ENCODE results near the gene COL6A3. TPM values are rescaled to one million over a fixed set of nuclear protein-coding genes. Genes with fewer than 3 reads are reported as not detected.

COL6A3 gene
- total and polyA plus RNA-seq, 8 donors: 5.0 to 249 (median 17.1) TPM

DNA sequence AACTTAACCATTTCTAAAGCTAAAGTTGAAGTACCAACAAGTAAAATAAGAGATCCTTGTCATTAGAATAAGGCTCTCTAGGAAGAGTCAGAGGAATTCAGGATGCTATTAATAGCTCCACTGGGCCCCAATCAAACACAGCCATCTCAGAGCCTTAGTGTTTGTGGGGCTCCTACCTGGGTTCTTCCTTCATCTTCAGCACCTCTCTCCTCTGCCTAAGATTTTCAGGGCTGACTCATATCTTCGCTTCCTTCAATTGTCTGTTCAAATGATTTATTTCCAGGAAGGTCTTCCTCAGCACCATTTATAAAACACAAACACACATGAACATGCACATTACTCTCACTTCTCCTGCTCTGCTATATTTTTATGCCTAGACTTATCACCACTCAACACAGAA, 119.5 kb downstream of the COL6A3 start:
- TF ChIP-seq, protein P1, sequence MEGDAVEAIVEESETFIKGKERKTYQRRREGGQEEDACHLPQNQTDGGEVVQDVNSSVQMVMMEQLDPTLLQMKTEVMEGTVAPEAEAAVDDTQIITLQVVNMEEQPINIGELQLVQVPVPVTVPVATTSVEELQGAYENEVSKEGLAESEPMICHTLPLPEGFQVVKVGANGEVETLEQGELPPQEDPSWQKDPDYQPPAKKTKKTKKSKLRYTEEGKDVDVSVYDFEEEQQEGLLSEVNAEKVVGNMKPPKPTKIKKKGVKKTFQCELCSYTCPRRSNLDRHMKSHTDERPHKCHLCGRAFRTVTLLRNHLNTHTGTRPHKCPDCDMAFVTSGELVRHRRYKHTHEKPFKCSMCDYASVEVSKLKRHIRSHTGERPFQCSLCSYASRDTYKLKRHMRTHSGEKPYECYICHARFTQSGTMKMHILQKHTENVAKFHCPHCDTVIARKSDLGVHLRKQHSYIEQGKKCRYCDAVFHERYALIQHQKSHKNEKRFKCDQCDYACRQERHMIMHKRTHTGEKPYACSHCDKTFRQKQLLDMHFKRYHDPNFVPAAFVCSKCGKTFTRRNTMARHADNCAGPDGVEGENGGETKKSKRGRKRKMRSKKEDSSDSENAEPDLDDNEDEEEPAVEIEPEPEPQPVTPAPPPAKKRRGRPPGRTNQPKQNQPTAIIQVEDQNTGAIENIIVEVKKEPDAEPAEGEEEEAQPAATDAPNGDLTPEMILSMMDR (IDR thresholded peaks at IDR 0.05): no peak
- H3K9me3 ChIP-seq: no peaks in the 10 kb centered on the region
- H3K36me3 ChIP-seq: no peaks in the 10 kb centered on the region
- H3K27me3 ChIP-seq: peaks cover 0 to 12% (median under 1%) of the 10 kb centered on the region in 4 donors
- intact Hi-C loops (cut with DNase I): no loop called here
- ATAC-seq (no peak), DNase-seq (no peak), FAIRE-seq (no peak)
- no peak overlapping the region for H3K27ac ChIP-seq
- 93 to 95% methylated on average over 1 of the region's 1 CpG for WGBS, 2 donors
- no peak overlapping the region for H3K4me3 ChIP-seq
- peaks cover 4 to 15% (median 12%) of the 10 kb centered on the region in 3 donors for H3K4me1 ChIP-seq

DNA sequence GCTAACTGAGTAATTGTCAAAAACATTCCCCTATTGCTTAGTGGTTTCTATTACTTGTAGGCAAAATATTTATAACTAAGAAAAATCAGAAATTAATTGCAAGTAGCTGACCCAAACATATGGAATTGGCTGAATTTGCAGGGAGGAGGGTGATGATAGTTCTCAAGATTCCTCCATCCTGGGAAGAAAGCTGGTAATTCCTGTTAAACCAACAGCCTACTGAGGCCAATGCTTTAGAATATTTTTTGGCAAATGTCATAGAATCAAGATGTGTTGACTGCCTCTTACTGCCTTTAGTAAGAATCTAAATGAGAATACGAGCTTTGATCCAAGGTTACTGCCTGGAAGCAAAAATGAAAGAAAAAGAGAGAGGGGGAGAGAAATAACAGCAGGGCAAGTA, 120.0 kb downstream of the COL6A3 start:
- FAIRE-seq (no peak), DNase-seq (no peak), ATAC-seq (no peak)
- intact Hi-C loops (cut with DNase I): no loop called here
- peaks cover 0 to 12% (median 1%) of the 10 kb centered on the region in 4 donors for H3K27me3 ChIP-seq
- H3K9me3 ChIP-seq: no peaks in the 10 kb centered on the region
- 63 to 67% methylated on average over 1 of the region's 1 CpG for WGBS, 2 donors
- no peaks in the 10 kb centered on the region for H3K36me3 ChIP-seq
- TF ChIP-seq, protein P1 (IDR thresholded peaks at IDR 0.05): no peak
- no peak overlapping the region for H3K4me3 ChIP-seq
- no peak overlapping the region for H3K27ac ChIP-seq
- peaks cover 4 to 15% (median 12%) of the 10 kb centered on the region in 3 donors for H3K4me1 ChIP-seq

DNA sequence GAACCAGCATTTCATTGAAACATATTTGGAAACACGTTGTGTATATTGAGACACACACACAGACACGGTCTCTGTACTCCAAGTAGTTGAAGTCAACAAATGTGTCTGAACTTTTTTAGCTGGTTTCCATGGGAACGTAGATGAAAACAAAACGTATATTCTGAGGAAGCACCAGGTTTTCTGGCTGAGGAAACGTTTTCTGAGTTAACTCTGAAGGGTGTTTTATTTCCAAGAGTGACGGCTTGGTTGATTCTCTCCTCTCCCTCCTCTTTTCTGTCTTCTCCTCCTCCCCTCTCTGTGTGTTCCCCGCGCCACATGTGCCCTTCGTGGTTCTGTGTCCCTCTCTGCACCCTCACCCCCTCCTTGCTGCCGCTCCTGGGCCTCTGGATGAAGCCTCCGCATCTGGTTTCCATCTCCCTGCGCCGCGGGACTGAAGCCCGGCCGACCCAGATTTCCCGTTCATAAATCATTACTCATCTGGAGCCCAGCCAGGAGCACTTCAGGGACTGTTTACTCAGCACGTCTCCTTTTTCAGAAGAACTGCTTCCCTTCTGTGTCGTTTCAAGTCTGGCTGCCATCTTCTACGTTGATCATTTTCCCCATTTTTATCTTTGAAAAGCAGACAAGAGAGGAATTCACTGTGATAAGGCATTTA, 122.7 kb downstream of the COL6A3 start:
- Histone ChIP-seq H3K9me3 (no peaks in the 10 kb centered on the region), H3K4me3 (peak overlapping the region in 2 of 4 donors; percentile 6 to 8), H3K27ac (peak overlapping the region in 2 of 4 donors; percentile 24 to 55), H3K36me3 (no peaks in the 10 kb centered on the region), H3K4me1 (peaks cover 4 to 15% (median 12%) of the 10 kb centered on the region in 3 donors), H3K27me3 (peaks cover 0 to 18% (median 1%) of the 10 kb centered on the region in 4 donors)
- FAIRE-seq (peak; percentile 94), ATAC-seq (peak; percentile 91 to 94 (median 92)), DNase-seq (peak; percentile 78 to 89 (median 82))
- TF ChIP-seq, protein P1 (IDR thresholded peaks at IDR 0.05): no peak
- intact Hi-C loops (cut with DNase I): no loop called here
- WGBS, 2 donors: 2% methylated on average over 19 to 20 of the region's 20 CpGs

DNA sequence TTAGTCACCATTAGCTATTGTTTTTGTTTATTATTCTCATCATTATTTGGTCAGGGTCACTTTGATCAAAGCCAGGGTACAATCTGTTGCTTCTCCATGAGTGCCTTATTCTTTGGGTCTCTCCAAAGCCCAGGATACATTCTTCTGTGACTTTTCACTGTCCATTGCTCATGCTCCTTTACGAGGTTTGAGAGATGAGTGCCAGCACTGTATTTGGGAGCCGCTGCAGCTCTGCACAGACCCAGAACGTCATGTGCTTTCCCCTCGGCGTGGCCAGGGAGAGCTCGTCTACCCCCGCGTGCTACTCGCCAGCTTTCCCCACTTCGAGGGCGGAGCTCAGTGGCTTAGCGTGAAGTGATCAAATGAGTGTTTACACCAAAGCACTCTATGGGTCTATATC, 123.7 kb downstream of the COL6A3 start:
- Histone ChIP-seq H3K27ac (no peak overlapping the region), H3K4me3 (no peak overlapping the region), H3K36me3 (no peaks in the 10 kb centered on the region), H3K9me3 (no peaks in the 10 kb centered on the region), H3K27me3 (peaks cover 0 to 18% (median 1%) of the 10 kb centered on the region in 4 donors), H3K4me1 (peaks cover 4 to 15% (median 12%) of the 10 kb centered on the region in 3 donors)
- TF ChIP-seq, protein P1 (IDR thresholded peaks at IDR 0.05): no peak
- FAIRE-seq (peak; percentile 61), DNase-seq (peak in 3 of 6 donors; percentile 11 to 30 (median 25)), ATAC-seq (peak; percentile 21 to 59 (median 51))
- WGBS, 2 donors: 75 to 79% methylated on average over 12 of the region's 12 CpGs
- intact Hi-C loops (cut with DNase I): no loop called here

DNA sequence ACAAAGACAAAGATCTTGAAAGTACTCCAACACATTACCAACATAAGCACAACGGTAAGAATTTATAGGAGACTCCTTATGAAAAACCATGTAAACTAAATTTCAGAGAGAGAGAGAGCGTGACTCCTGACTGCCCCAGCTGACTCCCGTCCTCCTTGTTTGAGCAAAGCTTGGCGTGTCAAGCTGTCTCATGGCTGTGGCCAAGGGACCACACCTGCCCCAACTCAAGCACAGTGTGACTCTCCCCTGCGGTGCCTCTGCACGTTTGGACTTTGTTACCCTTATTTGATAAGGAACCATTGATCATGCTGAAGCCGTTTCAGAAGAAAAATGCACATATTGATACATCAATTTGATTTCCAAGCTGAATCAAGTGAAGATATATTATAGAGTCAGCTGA, 124.8 kb downstream of the COL6A3 start:
- ATAC-seq (no peak), DNase-seq (no peak), FAIRE-seq (no peak)
- no peak overlapping the region for H3K27ac ChIP-seq
- intact Hi-C loops (cut with DNase I): no loop called here
- H3K4me3 ChIP-seq: no peak overlapping the region
- H3K9me3 ChIP-seq: no peaks in the 10 kb centered on the region
- peaks cover 0 to 18% (median 1%) of the 10 kb centered on the region in 4 donors for H3K27me3 ChIP-seq
- no peaks in the 10 kb centered on the region for H3K36me3 ChIP-seq
- WGBS, 2 donors: 49 to 53% methylated on average over 7 of the region's 7 CpGs
- TF ChIP-seq, protein P1 (IDR thresholded peaks at IDR 0.05): no peak
- H3K4me1 ChIP-seq: peaks cover 4 to 15% (median 12%) of the 10 kb centered on the region in 3 donors
